ENCODE measurements around the gene THBS1. TPM values are rescaled to one million over a fixed set of nuclear protein-coding genes. Genes with fewer than 3 reads are reported as not detected.
A peak's percentile ranks its signal among the peaks of the same experiment; 100 is the strongest.

The THBS1 gene
- total RNA-seq, 2 donors from 2014 or later = 13.0 to 99.9 TPM

DNA sequence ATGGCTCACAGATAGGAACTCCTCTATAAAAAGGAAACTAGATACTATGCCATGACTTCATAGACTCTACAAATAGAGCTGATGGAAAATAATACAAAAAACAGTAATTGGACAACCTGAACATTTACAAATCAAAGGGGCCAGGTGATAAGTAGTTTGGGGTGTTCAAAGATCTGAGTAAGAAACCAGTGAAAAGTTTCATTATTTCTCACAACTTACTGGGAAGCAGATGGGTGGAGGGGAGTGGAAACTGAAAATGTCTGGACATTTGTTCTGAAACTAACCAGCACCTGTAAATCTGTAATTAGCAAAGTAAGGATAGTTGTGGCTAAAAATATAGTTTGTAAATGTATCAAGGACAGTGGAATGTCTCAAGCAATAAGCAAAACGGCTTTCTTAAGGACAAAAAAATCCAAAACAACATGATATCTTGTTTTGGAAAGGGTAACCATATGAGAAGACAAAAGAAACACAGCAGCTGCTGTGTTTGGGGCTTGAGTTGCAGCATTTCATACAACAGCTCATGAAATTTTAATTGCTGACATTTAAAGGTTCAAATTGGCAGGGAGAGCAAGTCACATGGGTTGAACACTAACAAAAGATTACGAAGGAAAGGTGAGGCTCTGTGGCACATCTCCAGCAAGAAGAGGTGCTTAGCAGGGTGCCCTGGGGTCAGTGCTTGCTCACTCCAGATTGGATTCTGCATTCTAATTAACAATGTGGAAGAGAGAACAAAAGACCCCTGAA is 26.8 kb upstream of the THBS1 start:
- H3K36me3 Mint-ChIP-seq (ENCODE audit: low read depth) = no peaks in the 10 kb centered on the region
- no peak for ATAC-seq
- H3K27ac Mint-ChIP-seq = peak overlapping the region; percentile 34
- H3K4me1 Mint-ChIP-seq = no peaks in the 10 kb centered on the region
- peaks cover 37% of the 10 kb centered on the region for H3K27me3 Mint-ChIP-seq
- H3K9me3 ChIP-seq (ENCODE audit: control insufficient read depth, low read length, poor library complexity, severe bottlenecking) = no peaks in the 10 kb centered on the region
- H3K4me3 Mint-ChIP-seq = no peak overlapping the region
- no peak for DNase-seq

DNA sequence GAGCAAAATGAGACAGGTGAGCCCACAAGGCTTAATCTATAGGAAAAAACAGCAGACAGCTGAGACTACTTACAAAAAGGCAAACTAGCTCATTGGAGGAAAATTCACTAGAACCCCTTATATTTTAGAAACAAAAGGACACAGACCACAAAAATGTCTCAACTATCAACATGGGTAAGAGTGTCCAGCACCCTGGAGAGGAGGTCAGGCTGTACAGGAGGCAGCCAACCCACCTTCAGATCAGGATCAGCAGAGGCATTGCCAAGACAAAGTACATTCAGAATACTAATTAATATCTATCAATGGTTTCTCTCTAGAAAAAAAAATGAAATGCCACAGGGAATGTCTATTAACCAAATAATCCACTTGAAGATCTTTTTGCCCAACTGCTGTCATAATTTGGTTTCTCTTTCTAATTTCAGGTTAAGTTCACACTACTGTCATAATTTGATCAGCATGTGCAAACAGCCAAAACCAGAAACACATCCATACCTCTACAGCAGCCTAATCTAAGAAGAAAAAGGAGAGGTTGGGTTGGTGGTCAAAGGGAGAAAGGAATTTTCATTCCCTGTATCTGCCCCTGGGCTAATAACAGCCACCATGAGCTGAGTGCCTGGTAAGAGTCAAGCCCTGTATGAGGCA is 26.0 kb upstream of the THBS1 start:
- Mint-ChIP-seq H3K36me3 (ENCODE audit: low read depth) (no peaks in the 10 kb centered on the region), H3K4me3 (no peak overlapping the region), H3K27me3 (peaks cover 37% of the 10 kb centered on the region), H3K27ac (peak overlapping the region; percentile 34), H3K4me1 (no peaks in the 10 kb centered on the region)
- H3K9me3 ChIP-seq (ENCODE audit: control insufficient read depth, low read length, poor library complexity, severe bottlenecking) = no peaks in the 10 kb centered on the region
- no peak for DNase-seq
- ATAC-seq = no peak

DNA sequence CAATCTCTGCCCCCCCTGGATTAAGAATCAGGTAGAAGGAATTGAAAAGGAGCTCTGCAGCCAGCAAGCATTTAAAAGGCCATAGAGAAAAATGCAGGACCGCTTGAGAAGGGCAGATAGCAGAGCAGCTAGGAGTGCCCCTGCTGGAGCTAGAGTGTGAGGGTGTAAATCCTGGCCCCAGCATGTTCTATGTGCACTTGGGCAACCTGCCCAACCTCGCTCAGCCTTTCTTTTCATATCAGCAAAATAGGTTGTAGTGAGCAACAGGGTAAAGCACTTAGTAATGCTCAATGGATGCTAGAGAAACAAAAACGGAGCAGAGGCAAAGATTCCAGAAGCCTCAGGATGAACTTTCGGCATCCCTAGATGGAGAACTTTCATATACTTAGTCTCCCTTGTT is 25.0 kb upstream of the THBS1 start:
- DNase-seq = no peak
- Mint-ChIP-seq H3K27ac (no peak overlapping the region), H3K4me3 (no peak overlapping the region), H3K27me3 (peaks cover 37% of the 10 kb centered on the region), H3K36me3 (ENCODE audit: low read depth) (no peaks in the 10 kb centered on the region), H3K4me1 (no peaks in the 10 kb centered on the region)
- no peak for ATAC-seq
- H3K9me3 ChIP-seq (ENCODE audit: control insufficient read depth, low read length, poor library complexity, severe bottlenecking) = no peaks in the 10 kb centered on the region

DNA sequence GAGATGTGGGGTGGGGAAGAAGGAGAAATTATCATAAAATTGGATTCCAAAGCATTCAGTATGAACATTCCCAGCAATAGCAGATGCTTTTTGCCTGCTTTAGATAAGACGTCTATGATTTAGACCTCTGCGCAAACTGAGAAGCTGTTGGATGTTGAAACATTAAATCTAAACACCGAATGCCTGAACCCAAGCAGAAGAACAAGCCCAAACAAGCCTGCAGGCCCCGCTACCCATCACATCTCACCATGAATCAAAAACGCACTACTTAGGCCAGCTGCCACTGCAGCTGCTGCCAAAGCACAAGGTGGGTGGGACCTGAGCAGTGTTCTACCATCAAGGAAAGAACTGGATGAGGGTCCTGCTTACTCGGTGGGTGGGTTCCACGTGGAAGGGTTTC is 24.4 kb upstream of the THBS1 start:
- peaks cover 36% of the 10 kb centered on the region for H3K27me3 Mint-ChIP-seq
- H3K4me3 Mint-ChIP-seq = no peak overlapping the region
- no peaks in the 10 kb centered on the region for H3K9me3 ChIP-seq (ENCODE audit: control insufficient read depth, low read length, poor library complexity, severe bottlenecking)
- no peak for DNase-seq
- no peaks in the 10 kb centered on the region for H3K36me3 Mint-ChIP-seq (ENCODE audit: low read depth)
- no peak overlapping the region for H3K27ac Mint-ChIP-seq
- no peak for ATAC-seq
- H3K4me1 Mint-ChIP-seq = no peaks in the 10 kb centered on the region

DNA sequence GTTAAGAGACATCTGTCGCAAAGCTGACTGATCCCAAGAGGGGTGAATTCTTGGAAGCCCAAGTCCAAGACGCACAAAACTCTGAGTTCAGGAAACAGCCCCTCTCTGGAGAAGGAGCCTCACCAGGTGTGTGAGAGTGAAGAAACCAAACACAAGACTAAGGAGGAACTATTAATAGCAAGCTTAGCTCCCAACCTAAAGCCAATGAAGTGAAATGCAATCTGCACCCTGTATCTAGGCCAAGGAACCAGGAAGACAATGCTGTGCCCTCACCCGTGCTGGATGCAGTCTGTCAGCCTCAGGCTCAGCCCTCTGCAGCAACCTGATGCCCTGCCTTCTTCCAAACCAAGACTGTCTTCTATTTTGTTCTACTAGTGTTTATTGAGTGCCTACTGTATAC is 22.5 kb upstream of the THBS1 start:
- H3K4me3 Mint-ChIP-seq = no peak overlapping the region
- H3K27me3 Mint-ChIP-seq = peaks cover 34% of the 10 kb centered on the region
- ATAC-seq = no peak
- no peak overlapping the region for H3K27ac Mint-ChIP-seq
- no peak for DNase-seq
- peaks cover 2% of the 10 kb centered on the region for H3K9me3 ChIP-seq (ENCODE audit: control insufficient read depth, low read length, poor library complexity, severe bottlenecking)
- no peaks in the 10 kb centered on the region for H3K36me3 Mint-ChIP-seq (ENCODE audit: low read depth)
- H3K4me1 Mint-ChIP-seq = no peaks in the 10 kb centered on the region

DNA sequence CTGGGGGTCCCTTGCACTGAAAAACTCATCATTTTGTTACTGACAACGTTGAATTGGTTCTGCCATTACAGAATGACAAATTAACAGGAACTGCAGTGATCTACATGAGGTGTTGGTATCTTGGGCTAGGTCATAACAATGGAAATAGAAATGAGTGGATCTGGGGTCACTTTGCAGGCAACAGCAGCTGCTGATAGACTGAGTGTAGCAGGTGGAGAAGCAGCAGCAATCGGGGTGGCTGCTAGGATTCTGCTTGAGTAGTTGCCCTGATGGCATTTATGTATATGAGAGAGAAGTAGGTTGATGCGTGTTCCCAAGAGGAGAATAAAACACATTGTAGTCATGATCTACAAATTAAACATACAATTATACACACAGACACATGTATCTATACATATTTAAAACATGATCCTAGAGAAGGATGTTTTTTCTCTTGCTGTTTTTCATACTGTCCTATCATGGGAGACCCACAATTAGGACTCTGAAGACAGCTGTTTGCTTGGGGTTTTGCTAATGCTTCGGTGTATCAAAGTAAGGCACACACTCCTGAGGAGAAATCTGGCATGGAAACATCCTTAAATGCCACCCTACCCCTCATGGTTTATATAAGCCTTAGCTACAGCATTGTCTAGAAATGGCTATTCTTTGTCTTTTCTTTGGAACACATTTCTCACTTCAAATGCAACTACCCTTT is 15.8 kb upstream of the THBS1 start:
- Mint-ChIP-seq H3K27ac (no peak overlapping the region), H3K4me1 (no peaks in the 10 kb centered on the region), H3K27me3 (peaks cover 63% of the 10 kb centered on the region), H3K36me3 (ENCODE audit: low read depth) (no peaks in the 10 kb centered on the region), H3K4me3 (no peak overlapping the region)
- DNase-seq (no peak), ATAC-seq (no peak)
- H3K9me3 ChIP-seq (ENCODE audit: control insufficient read depth, low read length, poor library complexity, severe bottlenecking) = peaks cover 3% of the 10 kb centered on the region

DNA sequence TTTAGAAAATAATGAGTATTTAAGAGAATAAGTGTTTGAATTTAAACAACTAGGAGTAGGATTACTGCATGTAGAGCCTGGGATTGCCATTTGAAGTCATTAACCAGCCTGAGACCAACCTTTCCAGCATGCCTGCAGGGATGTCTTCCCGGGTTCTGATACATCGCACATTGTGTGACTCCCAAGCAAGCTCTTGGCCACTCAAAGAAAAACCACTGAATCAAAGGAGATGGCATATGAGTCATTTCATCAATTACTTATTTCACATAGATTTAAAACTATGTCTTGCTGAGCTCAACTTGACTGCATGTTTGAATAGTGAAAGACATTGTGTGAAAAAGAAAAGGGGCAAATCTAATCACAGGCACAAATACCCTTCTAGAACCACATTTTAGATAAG is 15.0 kb upstream of the THBS1 start:
- Mint-ChIP-seq H3K36me3 (ENCODE audit: low read depth) (no peaks in the 10 kb centered on the region), H3K27me3 (peaks cover 70% of the 10 kb centered on the region), H3K4me3 (no peak overlapping the region), H3K4me1 (no peaks in the 10 kb centered on the region), H3K27ac (no peak overlapping the region)
- H3K9me3 ChIP-seq (ENCODE audit: control insufficient read depth, low read length, poor library complexity, severe bottlenecking) = peaks cover 3% of the 10 kb centered on the region
- DNase-seq (no peak), ATAC-seq (no peak)

DNA sequence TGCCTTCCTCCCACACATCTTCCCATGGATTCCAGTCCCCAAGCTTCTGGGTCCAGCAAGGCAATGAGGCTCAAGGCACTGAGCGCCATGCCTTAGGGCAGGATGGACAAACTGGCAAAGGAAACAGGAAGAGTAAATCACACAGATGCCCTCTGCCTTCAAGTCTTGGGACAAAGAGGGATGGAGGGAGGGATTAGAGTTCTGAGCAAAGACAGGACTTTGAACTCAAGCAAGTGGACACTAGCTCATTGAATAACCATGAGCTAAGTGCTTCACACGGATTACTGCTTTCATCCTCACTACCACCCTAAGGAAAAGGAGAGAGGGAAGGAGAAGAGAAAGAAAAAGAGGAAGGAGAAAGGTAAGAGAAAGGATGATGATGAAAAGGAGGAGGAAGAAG is 7.6 kb upstream of the THBS1 start:
- Mint-ChIP-seq H3K4me1 (peaks cover 2% of the 10 kb centered on the region), H3K36me3 (ENCODE audit: low read depth) (peaks cover 12% of the 10 kb centered on the region), H3K4me3 (no peak overlapping the region), H3K27me3 (peaks cover 70% of the 10 kb centered on the region), H3K27ac (no peak overlapping the region)
- no peaks in the 10 kb centered on the region for H3K9me3 ChIP-seq (ENCODE audit: control insufficient read depth, low read length, poor library complexity, severe bottlenecking)
- no peak for DNase-seq
- no peak for ATAC-seq

DNA sequence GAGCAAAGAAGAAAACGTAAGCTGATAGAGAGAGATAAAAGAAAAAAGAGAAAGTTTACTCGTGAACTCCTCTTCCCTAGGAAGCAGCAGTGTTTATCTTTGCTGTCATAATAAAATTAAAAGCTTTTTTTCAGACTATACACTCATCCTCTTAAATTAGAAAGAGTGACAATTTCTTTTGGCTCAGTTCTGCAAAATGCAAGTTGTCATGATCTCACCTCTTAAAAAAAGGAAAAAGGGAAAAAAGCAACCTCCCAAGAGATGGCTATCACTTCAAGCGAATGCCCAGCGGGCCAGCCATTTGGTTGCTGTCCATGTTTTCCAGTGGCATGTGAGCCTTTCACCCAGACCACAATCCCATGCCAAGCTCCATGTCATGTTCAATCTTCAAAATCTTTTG is 7.0 kb upstream of the THBS1 start:
- Mint-ChIP-seq H3K27ac (no peak overlapping the region), H3K4me3 (no peak overlapping the region), H3K36me3 (ENCODE audit: low read depth) (peaks cover 12% of the 10 kb centered on the region), H3K27me3 (peaks cover 66% of the 10 kb centered on the region), H3K4me1 (peaks cover 2% of the 10 kb centered on the region)
- no peak for ATAC-seq
- no peak for DNase-seq
- no peaks in the 10 kb centered on the region for H3K9me3 ChIP-seq (ENCODE audit: control insufficient read depth, low read length, poor library complexity, severe bottlenecking)

DNA sequence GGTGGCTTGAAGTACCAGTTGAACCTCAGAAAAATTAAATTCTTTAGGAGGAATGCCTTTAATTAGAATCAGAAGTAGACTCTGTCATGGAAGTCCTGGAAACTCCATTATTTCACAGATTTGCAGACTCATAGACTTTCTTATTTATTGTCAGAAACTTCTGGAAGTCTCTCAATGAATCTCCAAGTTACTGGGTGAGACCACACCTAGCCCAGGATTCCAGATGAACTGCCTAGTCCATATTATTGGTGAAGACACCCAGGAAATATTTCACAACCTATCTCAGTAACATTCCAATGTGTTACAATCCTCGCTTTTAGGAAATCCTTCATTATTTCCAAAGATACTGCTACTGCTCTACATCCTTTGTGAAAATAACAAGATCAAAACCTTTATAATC is 6.5 kb upstream of the THBS1 start:
- H3K27ac Mint-ChIP-seq = no peak overlapping the region
- peaks cover 12% of the 10 kb centered on the region for H3K36me3 Mint-ChIP-seq (ENCODE audit: low read depth)
- no peaks in the 10 kb centered on the region for H3K9me3 ChIP-seq (ENCODE audit: control insufficient read depth, low read length, poor library complexity, severe bottlenecking)
- ATAC-seq = no peak
- peaks cover 66% of the 10 kb centered on the region for H3K27me3 Mint-ChIP-seq
- no peak for DNase-seq
- no peak overlapping the region for H3K4me3 Mint-ChIP-seq
- H3K4me1 Mint-ChIP-seq = peaks cover 4% of the 10 kb centered on the region

DNA sequence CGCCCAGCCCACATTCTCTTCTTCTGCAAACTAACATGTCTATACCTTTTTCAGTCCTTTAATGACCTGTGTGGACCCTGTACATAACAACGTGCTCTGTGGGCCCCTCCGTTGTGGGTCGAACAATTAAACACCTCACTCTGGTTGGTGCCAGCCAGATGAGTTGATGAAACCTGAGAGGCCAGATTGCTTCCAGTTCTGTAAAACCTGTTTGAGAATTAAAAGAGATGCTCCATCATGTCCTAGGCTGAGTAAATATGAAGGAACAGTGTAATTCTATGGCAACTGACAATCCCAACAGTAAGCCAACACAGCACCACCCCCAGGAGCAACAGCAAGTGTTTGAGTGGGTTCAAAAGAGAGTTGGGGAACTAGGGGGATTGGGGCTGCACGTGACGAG is 5.7 kb upstream of the THBS1 start:
- no peak for ATAC-seq
- no peak for DNase-seq
- H3K27ac Mint-ChIP-seq = no peak overlapping the region
- peaks cover 63% of the 10 kb centered on the region for H3K27me3 Mint-ChIP-seq
- H3K4me3 Mint-ChIP-seq = no peak overlapping the region
- H3K36me3 Mint-ChIP-seq (ENCODE audit: low read depth) = peaks cover 12% of the 10 kb centered on the region
- no peaks in the 10 kb centered on the region for H3K9me3 ChIP-seq (ENCODE audit: control insufficient read depth, low read length, poor library complexity, severe bottlenecking)
- peaks cover 6% of the 10 kb centered on the region for H3K4me1 Mint-ChIP-seq

DNA sequence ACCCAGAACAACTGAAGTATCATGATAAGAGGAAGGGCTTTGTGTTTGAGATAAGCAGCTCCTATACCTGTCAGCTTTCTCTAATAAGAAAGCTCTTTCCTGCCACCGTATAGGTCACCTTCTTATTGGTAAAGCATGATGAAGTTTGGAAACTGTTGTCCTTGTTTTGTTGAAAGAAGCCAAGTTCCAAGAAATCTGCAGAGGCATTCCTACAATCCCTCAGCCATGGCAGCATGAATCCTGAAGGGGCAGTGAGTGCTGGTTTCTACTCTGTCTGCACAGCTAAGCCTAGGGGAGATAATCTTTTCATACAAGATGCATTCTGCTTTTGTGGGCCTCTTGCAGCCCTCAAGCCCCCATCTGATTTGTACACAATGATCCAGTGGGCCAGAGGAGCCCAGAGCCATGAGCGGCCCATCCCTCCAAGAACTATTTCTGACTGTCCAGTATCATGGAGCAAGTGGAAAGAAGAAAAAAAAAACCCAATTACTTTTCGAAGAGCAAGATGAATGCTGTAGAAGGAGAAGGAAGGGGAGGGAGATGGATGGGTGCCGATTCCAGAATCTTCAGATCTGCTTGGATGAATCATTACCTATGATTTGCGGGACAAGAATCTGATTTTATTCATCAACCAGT is 1.9 kb upstream of the THBS1 start:
- Mint-ChIP-seq H3K27ac (no peak overlapping the region), H3K4me1 (peaks cover 14% of the 10 kb centered on the region), H3K27me3 (peaks cover 45% of the 10 kb centered on the region), H3K4me3 (no peak overlapping the region), H3K36me3 (ENCODE audit: low read depth) (peaks cover 9% of the 10 kb centered on the region)
- H3K9me3 ChIP-seq (ENCODE audit: control insufficient read depth, low read length, poor library complexity, severe bottlenecking) = no peaks in the 10 kb centered on the region
- no peak for ATAC-seq
- no peak for DNase-seq

DNA sequence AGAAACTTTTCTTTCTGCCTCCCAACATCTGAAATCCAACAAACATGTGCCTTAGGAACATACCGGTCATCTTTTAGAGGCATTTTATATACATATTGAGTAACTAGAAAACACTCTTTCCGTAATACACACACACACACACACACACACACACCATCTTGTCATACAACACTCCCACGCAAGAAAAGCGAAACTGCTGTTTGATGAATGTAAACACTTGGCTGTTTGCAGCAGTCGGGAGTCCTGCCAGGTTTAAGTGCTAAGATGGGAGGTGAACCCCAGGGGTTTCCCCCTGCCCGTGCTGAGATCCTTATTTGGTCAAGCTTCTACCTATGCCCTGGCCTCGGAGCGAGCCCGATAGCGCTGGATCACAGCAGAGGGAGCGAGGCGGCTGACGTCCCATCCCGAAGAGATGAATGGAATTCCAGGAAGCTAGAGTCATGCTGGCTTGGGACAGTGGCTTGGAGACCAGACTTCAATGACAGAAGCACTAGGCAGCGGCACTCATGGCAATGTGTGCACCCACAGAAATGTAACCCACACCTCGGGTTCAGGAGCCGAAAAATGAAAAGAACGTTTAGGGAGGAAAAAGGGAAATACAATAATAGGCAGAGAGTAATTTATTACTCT is 1.3 kb upstream of the THBS1 start:
- ATAC-seq = no peak
- Mint-ChIP-seq H3K27me3 (peaks cover 40% of the 10 kb centered on the region), H3K4me3 (peak overlapping the region; percentile 80), H3K4me1 (peaks cover 14% of the 10 kb centered on the region), H3K27ac (peak overlapping the region; percentile 2), H3K36me3 (ENCODE audit: low read depth) (peaks cover 9% of the 10 kb centered on the region)
- H3K9me3 ChIP-seq (ENCODE audit: control insufficient read depth, low read length, poor library complexity, severe bottlenecking) = no peaks in the 10 kb centered on the region
- no peak for DNase-seq

Measured in T-helper 17 cell (primary cell).